NCI-H748 treated with DMSO at 0.1 percent for 48 hours (cell line): ENCODE measurements around the gene ELL.

Experiments
- DNase-seq: peaks from one replicate; lab custom pipeline; 2025; lab: John Stamatoyannopoulos, UW

The ELL gene

GRCh38 chr19:18469069-18469846, 52.6 kb downstream of the ELL start:
- no peak for DNase-seq

- no peak for DNase-seq
Observed at GRCh38 chr19:18468517-18468916, 53.4 kb downstream of the ELL start.

GRCh38 chr19:18467978-18468377, 53.9 kb downstream of the ELL start:
- DNase-seq: no peak

- DNase-seq: no peak
Observed at GRCh38 chr19:18466354-18466753, 55.5 kb downstream of the ELL start.

GRCh38 chr19:18465964-18466339, 55.9 kb downstream of the ELL start:
- DNase-seq: no peak

GRCh38 chr19:18465214-18465963, 56.5 kb downstream of the ELL start:
- DNase-seq: no peak

GRCh38 chr19:18464646-18465045, 57.2 kb downstream of the ELL start:
- no peak for DNase-seq

GRCh38 chr19:18461471-18461870, 60.4 kb downstream of the ELL start:
- no peak for DNase-seq

- no peak for DNase-seq
Observed at GRCh38 chr19:18460900-18461299, 61.0 kb downstream of the ELL start.

GRCh38 chr19:18457483-18458331, 64.2 kb downstream of the ELL start:
- DNase-seq: no peak

GRCh38 chr19:18456974-18457373, 64.9 kb downstream of the ELL start:
- no peak for DNase-seq

GRCh38 chr19:18456279-18456678, 65.6 kb downstream of the ELL start:
- no peak for DNase-seq

GRCh38 chr19:18453269-18454024, 68.4 kb downstream of the ELL start:
- DNase-seq: no peak

- DNase-seq: no peak
Observed at GRCh38 chr19:18452386-18452785, 69.5 kb downstream of the ELL start.

GRCh38 chr19:18450931-18451836, 70.7 kb downstream of the ELL start:
- no peak for DNase-seq

- DNase-seq: no peak
Observed at GRCh38 chr19:18450021-18450930, 71.6 kb downstream of the ELL start.

GRCh38 chr19:18449552-18449951, 72.3 kb downstream of the ELL start:
- no peak for DNase-seq

- DNase-seq: no peak
Observed at GRCh38 chr19:18446811-18447359, 75.0 kb downstream of the ELL start.

GRCh38 chr19:18446145-18446810, 75.6 kb downstream of the ELL start:
- DNase-seq: no peak
